Raji (cell line): Measurements from ENCODE around the gene CST7.

Source experiments
- POLR2A ChIP-seq: IDR thresholded peaks from 2 replicates; pipeline ENCODE4 v1.6.1; 2011; ENCODE audit warnings: low read depth, low read length, control low read depth; ENCODE audit not compliant: insufficient read depth

The CST7 gene

DNA sequence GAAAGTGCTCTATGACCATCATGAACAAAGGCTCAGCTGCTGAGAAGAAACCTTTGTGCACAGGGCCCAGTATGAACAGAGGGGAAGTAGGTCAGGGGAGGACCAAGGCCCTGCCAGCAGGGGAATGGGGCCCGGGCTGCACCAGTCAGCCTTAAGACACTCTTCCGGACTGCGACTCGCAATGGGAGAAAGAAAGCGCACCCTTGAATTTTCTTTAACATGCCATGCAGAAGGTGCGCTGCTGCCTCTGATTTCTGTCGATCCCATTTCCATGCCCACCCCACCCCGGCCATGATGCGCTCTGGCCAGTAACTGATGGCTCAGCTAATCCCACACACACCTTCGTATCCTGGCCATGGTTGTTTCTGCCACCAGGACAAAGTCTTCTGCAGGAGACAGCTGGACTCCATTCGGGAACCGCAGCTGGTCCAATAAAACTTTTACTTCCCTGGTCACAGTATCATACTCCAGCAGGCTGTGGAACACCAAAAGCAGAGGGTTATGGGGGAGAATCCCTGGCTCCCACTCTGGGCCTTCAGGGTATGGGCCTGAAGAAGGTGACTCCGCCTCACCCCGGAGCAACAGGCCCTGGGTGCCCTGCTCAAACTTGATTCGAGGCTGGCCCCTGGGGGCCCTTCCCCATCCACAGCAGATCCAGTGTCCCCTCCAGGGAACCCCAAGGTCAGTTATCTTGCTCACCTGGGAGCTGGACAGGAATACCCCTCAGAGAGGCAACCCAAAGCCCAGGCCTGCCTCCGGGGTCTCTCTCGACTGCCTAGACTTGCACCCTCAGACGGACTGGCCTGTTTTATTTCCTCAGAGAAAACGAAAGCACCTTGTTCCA lies 20.3 kb downstream of the CST7 start:
- no peak for TF ChIP-seq POLR2A

DNA sequence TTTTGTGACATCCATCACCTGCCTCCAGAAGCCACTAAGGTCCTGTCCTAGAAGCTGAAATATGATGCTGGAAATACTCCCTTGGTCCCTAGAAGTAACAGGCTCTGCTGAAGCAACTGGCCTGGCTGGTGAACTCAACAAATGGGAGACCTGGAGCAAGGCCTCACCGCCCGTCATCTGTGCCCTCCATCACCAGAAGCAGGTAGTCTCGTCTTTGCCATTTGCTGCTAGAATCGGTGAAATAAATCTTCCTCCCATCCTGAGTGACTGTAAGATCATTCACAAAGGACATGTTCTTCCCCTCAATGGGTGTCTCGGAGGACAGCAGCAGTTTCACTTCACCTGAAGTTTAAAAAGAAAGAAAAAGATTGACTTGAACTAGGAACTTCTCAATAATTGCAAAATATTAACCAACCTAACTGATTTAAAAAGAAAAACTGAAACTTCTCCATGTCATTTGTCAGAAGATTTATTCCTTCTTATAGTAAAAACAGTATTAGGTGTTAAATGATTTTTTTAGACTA lies 21.0 kb downstream of the CST7 start:
- no peak for TF ChIP-seq POLR2A

GRCh38 chr20:24970754-24971153 lies 21.7 kb downstream of the CST7 start:
- no peak for TF ChIP-seq POLR2A

DNA sequence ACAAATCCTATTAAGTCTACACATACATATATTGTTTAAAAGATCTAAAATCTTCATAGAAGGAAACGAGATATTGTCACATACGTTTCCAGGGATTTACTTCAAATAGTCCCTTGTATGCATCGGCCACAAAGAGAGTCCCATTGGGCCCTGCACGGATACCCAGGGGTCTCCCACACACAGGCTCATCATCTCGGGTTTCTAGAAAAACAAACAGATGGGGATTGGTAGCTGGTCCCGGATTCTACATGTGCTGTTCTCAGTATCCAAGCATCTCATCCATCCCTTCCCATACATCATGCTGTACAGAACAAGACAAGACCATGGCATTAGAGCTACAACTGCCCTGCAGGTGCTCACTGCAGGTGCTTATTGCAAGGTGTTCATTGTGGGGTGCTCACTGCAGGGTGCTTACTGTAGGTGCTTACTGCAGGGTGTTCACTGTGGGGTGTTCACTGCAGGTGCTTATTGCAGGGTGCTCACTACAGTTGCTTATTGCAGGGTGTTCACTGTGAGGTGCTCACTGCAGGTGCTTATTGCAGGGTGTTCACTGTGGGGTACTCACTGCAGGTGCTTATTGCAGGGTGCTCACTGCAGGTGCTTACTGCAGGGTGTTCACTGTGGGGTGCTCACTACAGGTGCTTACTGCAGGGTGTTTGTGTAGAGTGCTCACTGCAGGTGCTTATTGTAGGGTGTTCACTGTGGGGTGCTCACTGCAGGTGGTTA lies 22.5 kb downstream of the CST7 start:
- TF ChIP-seq POLR2A, result no peak

GRCh38 chr20:24972341-24972740 lies 23.3 kb downstream of the CST7 start:
- TF ChIP-seq POLR2A, result no peak

GRCh38 chr20:24977336-24977735 lies 28.3 kb downstream of the CST7 start:
- TF ChIP-seq POLR2A, result no peak

DNA sequence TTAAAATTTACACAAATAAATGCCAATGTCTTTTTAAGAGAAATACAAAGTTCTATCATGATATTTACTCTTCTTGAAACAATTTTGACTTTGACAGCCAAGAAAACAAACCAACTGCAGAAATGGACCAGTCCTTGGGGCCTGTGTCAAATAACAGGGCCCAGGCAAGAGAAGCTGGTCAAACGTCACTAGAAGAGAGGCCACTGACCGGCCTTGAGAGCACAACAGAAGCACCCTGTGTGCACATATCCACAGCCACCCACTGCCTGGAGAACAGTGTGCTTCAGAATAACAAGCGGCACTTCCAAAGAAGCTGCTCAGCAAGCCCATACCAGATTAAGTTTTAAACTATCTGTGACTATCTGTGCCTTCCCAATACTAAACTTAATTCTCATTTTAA lies 28.7 kb downstream of the CST7 start:
- no peak for TF ChIP-seq POLR2A

- no peak for TF ChIP-seq POLR2A
These were observed 29.4 kb downstream of the CST7 start for GRCh38 chr20:24978513-24978912.

DNA sequence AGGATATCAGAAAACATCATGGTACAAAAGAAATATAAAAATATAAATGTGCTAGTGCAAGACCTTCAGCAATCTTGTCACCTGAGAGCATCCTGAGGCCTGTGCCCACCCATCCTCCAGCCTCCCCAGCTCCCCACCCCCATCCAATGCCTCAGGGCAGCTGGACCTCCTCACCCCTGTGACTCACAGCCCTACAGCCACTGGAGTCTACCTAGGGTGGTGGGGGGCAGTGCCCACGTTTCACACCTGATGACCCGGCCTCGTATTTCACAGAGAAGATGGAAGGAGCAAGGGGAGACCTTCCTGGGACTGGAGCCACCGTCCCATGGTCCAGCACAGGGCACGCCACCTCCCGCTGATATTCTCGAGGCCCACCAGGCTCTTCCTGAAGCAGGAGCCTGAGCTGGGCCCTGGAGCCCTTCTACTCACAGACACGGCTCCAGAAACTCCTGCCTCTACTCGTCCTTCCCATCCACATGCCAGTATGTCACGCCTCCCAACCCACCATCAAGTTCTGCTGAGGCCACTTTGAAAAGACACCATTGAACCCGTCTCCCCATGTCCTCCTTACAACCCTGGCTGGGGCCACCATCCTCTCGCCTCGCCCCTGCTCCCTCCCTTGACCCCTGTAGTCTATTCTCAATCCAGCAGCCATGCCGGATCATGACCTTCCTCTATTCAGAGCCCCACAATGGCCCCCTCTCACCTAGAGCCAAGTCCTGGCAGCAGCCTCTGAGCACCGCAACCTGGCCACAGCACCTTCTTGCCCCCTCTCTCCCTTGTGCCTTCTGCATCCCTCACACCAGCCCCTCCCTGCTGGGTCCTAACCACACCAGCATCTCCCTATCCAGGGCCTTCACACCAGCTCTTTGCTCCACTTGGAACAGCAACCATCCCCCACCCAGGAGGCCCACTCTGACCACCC lies 30.2 kb downstream of the CST7 start:
- TF ChIP-seq POLR2A, result no peak

GRCh38 chr20:24980291-24981053 lies 31.4 kb downstream of the CST7 start:
- TF ChIP-seq POLR2A, result no peak

- TF ChIP-seq POLR2A, result no peak
These were observed 32.2 kb downstream of the CST7 start for GRCh38 chr20:24981282-24981681.

DNA sequence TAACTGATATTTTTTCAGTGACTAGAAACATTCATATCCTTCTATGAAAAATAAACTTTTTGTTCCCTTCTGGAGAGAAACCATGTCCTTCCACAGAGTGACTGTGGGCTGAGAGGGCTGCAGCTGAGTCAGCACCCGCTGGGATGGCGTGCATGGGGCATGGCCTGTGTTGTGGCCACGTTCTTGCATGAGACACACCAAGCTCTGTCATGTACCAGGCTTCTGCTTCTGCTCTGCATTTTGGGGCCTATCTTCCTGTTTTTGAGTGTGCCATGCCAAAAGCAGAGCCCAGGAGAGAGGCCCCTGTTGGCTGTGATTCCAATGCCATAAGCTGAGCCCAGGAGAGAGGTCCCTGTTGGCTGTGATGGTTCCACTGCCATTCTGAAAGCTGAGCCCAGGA lies 32.7 kb downstream of the CST7 start:
- TF ChIP-seq POLR2A, result no peak

DNA sequence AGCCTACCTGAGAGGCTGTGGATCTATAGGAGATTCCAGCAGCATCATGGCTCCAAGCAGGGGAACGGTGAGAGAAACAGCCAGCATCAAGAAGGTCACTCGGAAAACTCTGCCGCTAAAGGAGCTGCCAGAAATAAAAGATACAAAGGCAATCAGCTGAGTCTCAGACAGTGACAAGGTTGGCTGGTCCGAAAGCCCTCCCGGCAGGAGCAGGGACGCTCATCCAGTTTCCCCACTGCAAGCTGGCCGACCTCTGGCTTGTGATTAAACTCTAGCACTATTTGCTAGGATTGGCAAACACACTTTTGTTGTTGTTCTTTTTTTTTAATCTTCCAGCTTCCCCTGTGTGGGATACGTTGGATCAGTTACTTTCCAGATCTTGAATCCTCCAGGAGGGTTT lies 34.8 kb downstream of the CST7 start:
- no peak for TF ChIP-seq POLR2A

DNA sequence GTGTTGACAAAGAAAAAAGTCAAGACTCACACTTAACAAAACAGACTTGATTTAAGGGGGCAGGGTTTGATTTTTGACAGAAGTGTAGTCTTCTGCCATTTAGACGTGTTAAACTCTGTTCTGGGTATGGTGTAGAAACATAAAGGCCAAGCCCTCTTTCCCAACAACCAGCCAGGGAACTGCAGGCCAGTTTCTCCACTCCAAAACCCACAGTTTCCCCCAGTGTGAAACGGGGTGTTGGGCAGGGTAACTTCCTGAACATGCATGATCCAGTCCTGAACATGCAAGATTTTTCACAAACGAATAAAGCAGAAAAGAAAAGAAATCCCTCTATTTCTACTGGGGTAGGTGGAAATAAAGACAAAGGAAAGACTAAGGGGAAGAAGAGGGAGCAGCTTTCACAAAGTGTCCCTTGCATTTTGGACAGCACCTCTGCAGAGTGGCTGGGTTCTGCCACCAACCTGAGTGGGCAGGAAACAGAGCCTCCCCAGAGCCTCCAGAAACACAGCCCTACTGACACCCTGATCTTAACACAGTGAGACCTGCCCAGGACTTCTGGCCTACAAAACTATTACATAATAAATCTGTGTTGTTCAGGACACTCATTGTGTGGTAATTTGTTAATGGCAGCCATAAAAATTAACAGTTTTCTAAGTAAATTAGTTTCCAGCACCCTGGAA lies 36.0 kb downstream of the CST7 start:
- TF ChIP-seq POLR2A, result no peak
